Limb (tissue), 2 donors: ENCODE measurements around the gene USP48.
"Not testable (repeated sequence)": the region's sequence is repeated elsewhere in the genome, so short reads cannot be mapped to it uniquely, and the experiment has no call there.

Source experiments
- DNase-seq, 2 donors: peaks; one replicate each; pipeline ENCODE4 v3.0.0-alpha.2; 2016; ENCODE audit errors: extremely low spot score in 2 of 2

Gene USP48

DNA sequence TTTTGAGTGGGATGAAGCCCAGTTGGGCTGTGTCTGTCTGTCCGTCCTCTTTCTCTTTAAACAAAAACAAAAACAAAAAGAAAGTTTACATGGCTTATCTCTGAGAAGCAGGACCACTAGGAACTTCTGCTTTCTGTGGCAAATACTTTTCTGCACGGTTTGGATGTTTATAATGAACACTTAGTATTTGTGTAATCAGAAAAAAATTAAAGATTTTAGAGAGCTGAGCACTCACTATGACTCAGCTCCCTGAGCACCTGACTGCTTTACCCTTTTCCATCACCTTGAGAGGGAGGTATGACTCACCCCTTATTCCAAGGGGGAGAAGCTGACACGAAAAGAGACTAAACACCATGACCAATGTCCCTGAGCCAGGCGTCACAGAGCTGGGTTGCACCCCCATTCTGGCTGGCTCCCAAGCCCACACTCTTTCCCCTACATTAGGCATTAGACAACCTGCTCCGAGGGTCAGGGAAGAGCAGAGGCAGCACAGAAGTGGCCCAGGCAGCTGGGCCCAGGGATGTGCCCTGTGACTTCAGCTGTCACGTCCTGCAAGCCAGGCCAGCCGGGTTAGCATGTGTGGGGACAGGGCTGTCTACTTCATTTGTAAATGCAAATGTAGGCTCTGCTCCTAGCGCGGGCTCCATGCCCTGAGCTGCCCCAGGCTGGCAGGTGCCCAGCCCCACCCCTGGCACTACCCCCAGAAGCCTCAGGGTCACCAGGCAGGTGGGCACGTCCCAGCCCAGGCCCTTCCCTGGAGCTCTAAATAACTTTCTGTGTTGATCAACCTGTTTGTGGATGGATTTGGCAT is 144.2 kb downstream of the USP48 start:
- no peak for DNase-seq

DNA sequence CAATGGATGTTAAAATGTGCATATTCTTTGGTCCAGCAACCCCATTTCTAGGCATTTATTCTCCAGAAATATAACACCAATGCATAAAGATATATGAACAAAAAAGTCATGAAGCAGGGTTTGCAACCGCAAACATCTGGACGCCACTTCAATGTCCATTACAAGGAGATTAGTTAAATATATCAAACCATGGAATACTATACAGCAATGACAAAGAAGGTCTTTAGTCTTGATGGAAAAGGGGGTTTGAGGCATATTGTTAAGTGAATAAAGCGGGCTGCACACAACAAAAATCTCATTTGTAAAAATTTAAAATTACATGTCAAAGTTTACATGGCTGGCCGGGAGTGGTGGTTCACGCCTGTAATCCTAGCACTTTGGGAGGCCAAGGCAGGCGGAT is 145.4 kb downstream of the USP48 start:
- DNase-seq, result no peak

DNA sequence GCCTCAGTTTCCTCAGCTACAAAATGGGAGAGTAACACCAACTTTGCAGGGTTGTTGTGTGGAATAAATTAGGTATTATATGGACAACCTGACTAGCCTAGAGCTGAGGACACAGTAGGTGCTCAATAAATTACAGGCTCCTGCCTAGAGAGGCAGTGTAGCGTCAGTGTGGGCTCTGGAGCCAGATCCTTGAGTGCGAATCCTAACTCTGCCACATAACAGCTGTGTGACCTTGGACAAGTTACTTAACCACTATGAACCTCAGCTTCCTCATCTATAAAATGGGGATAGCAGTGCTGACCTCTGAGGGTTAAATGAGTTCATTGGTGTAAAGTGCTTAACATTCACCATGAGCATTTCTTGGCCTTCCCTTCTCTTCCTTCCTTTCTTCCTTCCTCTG is 146.9 kb downstream of the USP48 start:
- no peak for DNase-seq

DNA sequence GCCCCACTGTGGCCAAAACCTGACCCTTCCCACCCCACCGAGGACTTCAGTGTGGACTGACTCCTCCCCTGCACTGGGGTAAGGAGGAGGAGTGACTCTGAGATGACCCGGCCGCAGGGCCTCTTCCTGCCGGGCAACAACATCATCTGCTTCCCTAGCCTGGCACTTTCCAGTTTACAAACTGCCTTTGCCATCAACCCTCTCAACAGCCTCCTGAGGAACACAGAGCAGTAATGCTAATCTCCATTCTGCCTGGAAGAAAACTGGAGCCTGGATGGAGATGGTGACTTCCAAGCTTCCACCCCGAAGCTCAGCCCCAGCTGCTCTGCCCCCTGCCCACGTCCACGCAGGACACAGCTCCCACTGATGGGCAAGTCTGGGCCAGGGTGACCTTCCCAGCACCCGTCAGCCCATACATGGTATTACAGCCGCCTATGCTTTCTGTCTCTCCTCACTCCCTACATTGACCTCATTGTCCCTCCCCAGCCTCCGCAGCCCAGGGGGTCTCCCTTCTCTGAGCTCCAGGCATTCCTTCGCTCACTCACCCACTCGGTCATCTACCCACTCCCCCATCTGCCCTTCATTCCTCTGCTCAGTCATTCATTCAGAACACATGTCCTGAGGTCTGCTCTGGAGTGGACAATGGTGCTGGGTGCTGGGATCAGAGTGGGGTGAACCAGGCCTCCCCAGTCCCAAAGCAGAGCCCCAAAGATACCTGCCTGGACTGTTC is 148.0 kb downstream of the USP48 start:
- no peak for DNase-seq

DNA sequence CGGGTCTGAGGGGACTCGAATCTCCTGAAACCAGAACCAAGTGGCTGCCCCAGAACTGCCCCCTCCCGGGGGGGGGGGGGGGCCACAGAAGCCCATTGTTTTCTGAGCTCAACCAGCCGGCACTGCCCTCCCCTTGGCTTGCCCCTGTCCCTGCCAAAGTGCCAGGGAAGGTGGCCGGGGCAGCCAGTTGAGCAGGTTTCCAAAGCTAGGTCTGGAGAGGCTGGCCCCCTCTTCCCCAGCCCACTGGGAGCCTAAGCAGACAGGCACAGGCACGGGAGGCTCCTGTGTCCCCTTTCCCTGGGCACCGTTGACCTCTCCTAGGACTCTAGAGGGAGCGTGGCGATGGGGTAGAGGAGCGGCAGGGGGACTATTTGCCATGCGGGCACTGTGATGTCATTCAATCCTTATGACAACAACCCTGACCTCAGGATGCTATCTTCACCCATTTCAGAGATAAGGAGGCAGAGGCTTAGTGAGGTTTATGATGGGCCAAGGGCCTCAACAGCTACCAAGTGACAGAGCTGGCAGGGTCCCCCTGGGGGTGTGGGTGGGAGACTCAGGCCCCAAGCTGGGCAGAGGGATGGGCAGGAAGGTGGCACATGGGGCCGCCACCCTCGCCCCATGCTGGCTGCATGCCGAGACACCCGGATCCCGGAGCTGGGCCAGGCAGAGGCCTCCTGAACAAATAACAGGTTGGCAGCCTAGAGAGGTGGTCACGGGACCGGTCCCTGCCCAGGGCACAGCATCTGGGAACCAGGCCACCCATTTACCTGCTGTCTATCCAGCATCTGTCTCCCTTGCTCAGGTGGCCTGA is 148.8 kb downstream of the USP48 start:
- DNase-seq, result no peak

DNA sequence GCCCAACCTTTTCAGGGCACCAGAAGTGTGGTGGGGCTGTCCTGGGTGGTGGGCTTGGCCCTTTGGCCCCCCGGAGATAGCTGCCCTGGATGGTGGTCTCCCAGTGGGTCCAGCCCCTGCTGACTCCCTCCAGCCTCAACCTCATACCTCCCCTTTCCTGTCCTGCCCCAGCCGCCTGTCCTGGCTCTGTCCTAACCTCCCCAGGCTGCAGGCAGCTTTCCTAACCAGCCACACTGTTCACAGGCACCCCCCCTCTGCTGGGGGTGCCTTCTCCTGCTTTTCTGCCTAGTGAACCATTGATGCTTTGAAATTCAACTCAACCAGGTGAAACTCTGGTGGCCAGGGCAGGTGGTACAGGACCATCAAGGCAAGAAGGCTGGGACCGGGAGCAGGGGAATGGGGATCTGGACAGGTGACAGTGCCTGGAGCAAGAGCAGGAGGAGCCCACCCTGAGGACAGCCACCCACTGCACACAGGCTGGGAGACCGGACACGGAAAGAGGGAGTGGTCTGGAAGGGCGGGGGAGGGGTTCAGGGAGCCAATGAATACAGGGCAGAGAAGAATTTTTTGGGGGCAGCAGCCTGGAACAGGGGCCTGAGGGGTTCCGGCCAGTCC is 149.7 kb downstream of the USP48 start:
- no peak for DNase-seq

DNA sequence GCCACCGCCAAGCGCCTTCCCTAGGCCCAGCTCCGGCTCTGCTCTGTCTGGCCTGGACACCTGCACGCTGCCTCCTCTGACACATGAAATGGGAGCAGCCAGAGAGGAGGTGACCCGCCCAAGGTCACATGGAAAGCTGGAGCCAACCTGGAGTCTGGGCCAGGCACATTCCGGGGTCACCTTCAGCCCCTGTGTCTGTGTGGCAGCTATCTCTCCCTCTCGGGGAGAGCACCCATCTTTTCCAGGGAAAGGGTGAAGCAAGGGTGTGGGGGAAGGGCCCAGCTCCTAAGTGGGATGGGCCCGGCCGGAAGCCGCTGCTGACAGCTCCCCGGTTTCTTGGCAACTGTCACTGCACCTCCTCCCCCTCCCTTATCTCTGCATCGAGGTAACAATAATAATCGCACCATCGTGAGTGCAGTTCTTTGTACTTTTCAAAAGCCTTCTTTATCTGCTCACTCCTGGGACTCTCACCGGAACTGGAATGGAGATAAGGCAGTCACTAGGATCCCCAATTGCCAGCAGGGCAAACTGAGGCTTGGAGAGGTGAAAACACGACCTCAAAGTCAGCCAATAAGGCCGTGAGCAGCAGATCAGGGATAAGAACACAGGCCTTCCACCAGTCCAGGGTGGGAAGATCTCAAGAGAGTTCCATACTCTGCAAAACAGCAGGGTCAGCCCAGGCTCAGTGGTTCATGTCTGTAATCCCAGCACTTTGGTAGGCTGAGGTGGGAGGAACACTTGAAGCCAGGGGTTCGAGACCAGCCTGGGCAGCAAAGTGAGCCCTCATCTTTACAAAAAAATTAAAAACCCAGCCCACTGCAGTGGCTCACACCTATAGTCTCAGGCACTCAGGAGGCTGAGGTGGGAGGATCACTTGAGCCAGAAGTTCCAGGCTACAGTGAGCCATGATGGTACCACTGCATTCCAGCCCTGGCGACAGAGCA is 150.7 kb downstream of the USP48 start:
- no peak for DNase-seq

DNA sequence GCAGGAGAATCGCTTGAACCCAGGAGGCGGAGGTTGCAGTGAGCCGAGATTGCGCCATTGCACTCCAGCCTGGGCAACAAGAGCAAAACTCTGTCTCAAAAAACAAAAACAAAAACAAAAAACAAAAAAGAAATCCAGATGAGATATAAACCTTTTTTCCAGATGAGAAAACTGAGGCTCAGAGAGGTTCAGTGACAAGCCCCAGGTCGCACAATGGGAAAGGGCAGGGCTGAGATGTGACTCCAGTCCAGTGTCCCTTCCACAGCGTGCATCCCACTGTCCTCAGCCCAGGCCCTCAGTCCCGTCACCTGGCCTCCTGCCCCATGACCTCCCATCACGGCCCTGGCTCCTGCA is 151.4 kb downstream of the USP48 start:
- DNase-seq, result not testable (repeated sequence)

DNA sequence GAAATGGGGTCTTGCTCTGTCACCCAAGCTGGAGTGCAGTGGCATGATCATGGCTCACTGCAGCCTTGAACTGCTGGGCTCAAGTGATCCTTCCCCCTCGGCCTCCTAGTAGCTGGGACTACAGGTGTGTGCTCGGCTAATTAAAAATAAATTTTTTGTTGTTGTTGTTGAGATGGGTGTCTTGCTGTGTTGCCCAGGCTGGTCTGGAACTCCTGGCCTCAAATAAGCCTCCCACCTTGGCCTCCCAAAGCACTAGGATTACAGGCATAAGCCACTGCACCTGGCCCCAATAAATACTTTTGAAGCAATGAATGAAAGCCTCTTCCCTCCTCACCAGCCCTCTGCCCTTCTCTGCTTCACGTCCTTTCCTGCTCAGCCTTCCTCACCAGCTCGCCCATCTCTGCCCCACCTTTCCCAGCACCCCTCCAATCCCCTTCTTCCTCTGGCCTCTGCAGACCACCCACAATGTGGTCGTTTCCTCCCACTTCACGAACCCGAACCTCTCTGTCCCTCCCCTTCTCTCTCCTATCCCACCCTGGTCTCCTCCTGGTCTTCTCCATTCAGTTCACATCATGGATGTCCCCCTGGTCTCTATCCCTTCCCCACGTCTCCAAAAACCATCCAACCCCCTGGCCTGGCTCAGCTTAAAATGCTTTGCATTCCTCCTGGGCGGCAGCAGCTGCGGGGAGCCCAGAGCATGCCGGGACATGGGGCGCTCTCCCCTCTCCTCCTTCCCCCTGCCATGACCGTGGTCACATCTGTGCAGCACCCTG is 152.2 kb downstream of the USP48 start:
- no peak for DNase-seq

DNA sequence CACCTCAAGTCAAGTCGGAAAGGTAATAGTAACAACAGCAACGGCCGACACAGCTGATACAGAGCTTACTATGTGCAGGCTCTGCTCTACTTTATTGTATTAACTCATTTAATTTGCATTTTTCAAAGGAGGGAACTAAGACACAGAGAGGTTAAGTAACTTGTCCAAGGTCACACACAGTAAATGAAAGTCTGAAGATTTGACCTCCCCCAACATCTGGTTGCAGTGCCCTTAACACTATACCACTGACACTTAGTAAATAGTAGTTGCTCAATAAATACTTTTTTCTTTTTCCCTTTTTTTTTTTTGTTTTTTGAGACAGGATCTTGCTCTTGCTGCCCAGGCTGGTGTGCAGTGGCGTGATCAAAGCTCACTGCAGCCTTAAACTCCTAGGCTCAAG is 153.0 kb downstream of the USP48 start:
- DNase-seq, result no peak

DNA sequence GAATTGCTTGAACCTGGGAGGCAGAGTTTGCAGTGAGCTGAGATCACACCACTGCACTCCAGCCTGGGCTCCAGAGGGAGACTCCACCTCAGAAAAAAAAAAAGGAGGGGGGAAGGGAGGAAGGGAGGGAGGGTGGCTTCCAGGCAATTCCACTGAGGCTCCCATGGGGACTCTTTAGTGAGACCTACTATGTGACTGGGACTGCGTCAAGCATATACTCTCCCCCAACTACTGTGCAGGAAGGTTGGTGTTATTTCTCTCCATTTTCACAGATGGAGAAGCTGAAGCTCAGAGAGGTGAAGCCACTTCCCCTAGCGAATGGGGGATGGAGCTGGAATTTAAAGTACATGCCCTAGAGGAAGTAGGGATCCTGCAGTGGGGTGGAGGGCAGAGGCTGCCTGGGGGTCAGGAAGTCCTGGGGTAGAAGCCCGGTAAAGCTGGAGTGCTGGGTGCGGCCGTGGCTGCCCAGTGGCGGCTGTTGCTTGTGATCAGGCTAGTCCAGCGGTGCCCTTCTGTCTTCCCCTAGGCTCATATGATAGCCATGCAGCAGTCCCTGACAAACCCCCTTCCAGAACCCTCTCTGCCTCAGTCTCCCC is 154.1 kb downstream of the USP48 start:
- no peak for DNase-seq
